HCT116 (cell line): ENCODE data around the gene CACNA1S. TPM values are rescaled to one million over a fixed set of nuclear protein-coding genes. Genes with fewer than 3 reads are reported as not detected.

Source experiments
- ATAC-seq: fragments of 200-7000 bp; cut with Tn5 transposase; 2 replicates; pipeline ENCODE4 v1.9.1; 2020; ENCODE audit warnings: mild to moderate bottlenecking, moderate library complexity
- BruUV-seq: library from RNA; stranded (reverse); fragments of 400-500 nt; replicated peaks from 2 replicates; lab custom pipeline; 2021; lab: Mats Ljungman, UMichigan
- CTCF ChIA-PET: fragments of 300-600 bp; sonication (Branson Sonifier 250); formaldehyde crosslinking; loops from one replicate; lab custom pipeline; 2021; ENCODE audit warnings: antibody characterized with exemption; lab: Charles Lee
- POLR2A ChIA-PET: fragments of 300-600, 350-600 bp; sonication (Branson Sonifier 250); formaldehyde crosslinking; loops from one replicate; lab custom pipeline; 2021; ENCODE audit warnings: antibody characterized with exemption; lab: Charles Lee
- RAD21 ChIA-PET, 2 experiments: fragments of 300-600 bp; sonication (Branson Sonifier 250); formaldehyde crosslinking; loops; one replicate each; lab custom pipeline; 2023; ENCODE audit warnings: low total read pairs in 2 of 2; ENCODE audit not compliant: uncharacterized antibody in 2 of 2, unreplicated experiment in 2 of 2, low non-redundant PET in 1 of 2; lab: Charles Lee
- DNase-seq: peaks from one replicate; pipeline ENCODE4 v3.0.0-alpha.2; 2010; ENCODE audit warnings: low read depth, low spot score
- H2AFZ ChIP-seq: fragments of 200-600 bp; shearing (Covaris generic), sonication (generic); 2 replicates; pipeline ENCODE4 v1.6.1; 2017; ENCODE audit warnings: low read depth, mixed run types, mixed read lengths, antibody characterized with exemption, low read length; ENCODE audit not compliant: poor library complexity, severe bottlenecking
- H3K27ac ChIP-seq: 2 replicates; pipeline ENCODE4 v1.5.1; 2012; ENCODE audit warnings: low read depth, low read length
- H3K27me3 ChIP-seq: fragments of 200-600 bp; sonication (generic); 2 replicates; pipeline ENCODE4 v1.6.1; 2016; ENCODE audit warnings: mixed run types, low read length, mixed read lengths; ENCODE audit not compliant: insufficient read depth
- H3K36me3 ChIP-seq, 2 experiments: fragments of 200-500 bp in 1 of 2; fragments of 200-600 bp in 1 of 2; sonication (Bioruptor generic) in 1 of 2; sonication (generic) in 1 of 2; 2 replicates each; pipeline versions ENCODE4 v1.5.1 to v1.6.1; 2014 to 2016; ENCODE audit warnings: low read length in 2 of 2, inconsistent platforms in 1 of 2, mixed read lengths in 1 of 2, mixed run types in 1 of 2; ENCODE audit not compliant: insufficient read depth in 2 of 2, control insufficient read depth in 1 of 2
- H3K4me1 ChIP-seq, 2 experiments: fragments of 200-600 bp in 1 of 2; sonication (generic) in 1 of 2; 2 replicates each; pipeline versions ENCODE4 v1.5.1 to v1.6.1; 2012 to 2017; ENCODE audit warnings: low read length in 2 of 2, inconsistent platforms in 1 of 2, mild to moderate bottlenecking in 1 of 2, mixed read lengths in 1 of 2, mixed run types in 1 of 2, moderate library complexity in 1 of 2; ENCODE audit not compliant: insufficient read depth in 2 of 2, control insufficient read depth in 1 of 2
- H3K4me2 ChIP-seq: fragments of 200-600 bp; sonication (generic); 2 replicates; pipeline ENCODE4 v1.6.1; 2017; ENCODE audit warnings: mixed run types, low read length, mixed read lengths
- H3K4me3 ChIP-seq, 2 experiments: fragments of 200-600 bp in 1 of 2; sonication (generic) in 1 of 2; replicated peaks in 1 of 2; 2 replicates each; pipeline ENCODE4 v1.5.1; 2011 to 2016; ENCODE audit warnings: low read length in 2 of 2, control low read depth in 1 of 2, low read depth in 1 of 2, mild to moderate bottlenecking in 1 of 2, mixed read lengths in 1 of 2, mixed run types in 1 of 2
- H3K79me2 ChIP-seq: fragments of 200-600 bp; sonication (generic); 2 replicates; pipeline ENCODE4 v1.6.1; 2017; ENCODE audit warnings: mild to moderate bottlenecking, mixed run types, low read length, moderate library complexity, mixed read lengths; ENCODE audit not compliant: insufficient read depth
- H3K9ac ChIP-seq: fragments of 200-600 bp; sonication (generic); 2 replicates; pipeline ENCODE4 v1.6.1; 2016; ENCODE audit warnings: low read length, mixed read lengths
- H3K9me2 ChIP-seq: fragments of 200-600 bp; sonication (generic), shearing (Covaris generic); 2 replicates; pipeline ENCODE4 v1.6.1; 2017; ENCODE audit warnings: mixed run types, mild to moderate bottlenecking, moderate library complexity; ENCODE audit not compliant: insufficient read depth
- H3K9me3 ChIP-seq, 2 experiments: fragments of 200-500 bp in 1 of 2; fragments of 200-600 bp in 1 of 2; sonication (Bioruptor generic) in 1 of 2; sonication (generic) in 1 of 2; 2 replicates each; pipeline ENCODE4 v1.6.1; 2014 to 2017; ENCODE audit warnings: low read length in 2 of 2, mixed read lengths in 2 of 2, inconsistent platforms in 1 of 2, low read depth in 1 of 2, mild to moderate bottlenecking in 1 of 2, mixed run types in 1 of 2, moderate library complexity in 1 of 2; ENCODE audit not compliant: control insufficient read depth in 1 of 2, insufficient read depth in 1 of 2
- H4K20me1 ChIP-seq: fragments of 200-600 bp; sonication (generic), shearing (Covaris generic); 2 replicates; pipeline ENCODE4 v1.6.1; 2017; ENCODE audit warnings: mixed run types, mild to moderate bottlenecking, moderate library complexity; ENCODE audit not compliant: insufficient read depth
- CEBPB ChIP-seq: IDR thresholded peaks from 2 replicates; pipeline ENCODE4 v1.6.1; 2012; ENCODE audit warnings: low read depth
- ELF1 ChIP-seq: IDR thresholded peaks from 2 replicates; pipeline ENCODE4 v1.6.1; 2012; ENCODE audit warnings: low read depth, borderline replicate concordance
- EZH2 ChIP-seq: fragments of 200-600 bp; sonication (generic); IDR thresholded peaks from 2 replicates; pipeline ENCODE4 v1.6.1; 2017; ENCODE audit warnings: antibody characterized with exemption, mixed run types
- EZH2phosphoT487 ChIP-seq: fragments of 200-600 bp; IDR thresholded peaks from 2 replicates; pipeline ENCODE4 v1.6.1; 2018; ENCODE audit warnings: antibody characterized with exemption, borderline replicate concordance
- JUND ChIP-seq: IDR thresholded peaks from 2 replicates; pipeline ENCODE4 v1.6.1; 2012
- MAX ChIP-seq: IDR thresholded peaks from 2 replicates; pipeline ENCODE4 v1.6.1; 2012
- RAD21 ChIP-seq: IDR thresholded peaks from 2 replicates; pipeline ENCODE4 v1.6.1; 2012; ENCODE audit warnings: low read depth, mild to moderate bottlenecking
- SP1 ChIP-seq: IDR thresholded peaks from 2 replicates; pipeline ENCODE4 v1.6.1; 2012; ENCODE audit warnings: low read depth
- SRF ChIP-seq: IDR thresholded peaks from 2 replicates; pipeline ENCODE4 v1.6.1; 2012; ENCODE audit warnings: low read depth
- TCF7L2 ChIP-seq: IDR thresholded peaks from 2 replicates; pipeline ENCODE4 v1.7.0; 2011; ENCODE audit warnings: borderline replicate concordance, inconsistent platforms; ENCODE audit not compliant: insufficient read depth, insufficient read length; ENCODE audit errors: extremely low read depth
- ZBTB33 ChIP-seq: IDR thresholded peaks from 2 replicates; pipeline ENCODE4 v1.6.1; 2011; ENCODE audit warnings: mild to moderate bottlenecking, low read length, moderate library complexity; ENCODE audit not compliant: insufficient replicate concordance; ENCODE audit errors: extremely low read depth
- ZFX ChIP-seq: fragments of 450-650 bp; IDR thresholded peaks from 2 replicates; pipeline ENCODE4 v1.6.1; 2017
- intact Hi-C: fragments of 100-400 bp; cut with micrococcal nuclease; formaldehyde crosslinking; loops from 2 replicates; pipeline ENCODE4 v1.10.0; 2022
- total RNA-seq: library from RNA; stranded (reverse); gene quantifications from one replicate; pipeline ENCODE4 v1.2.1, GENCODE V29; 2021; ENCODE audit not compliant: unreplicated experiment

The CACNA1S gene
- total RNA-seq, 1 experiment from 2014 or later, result not detected

GRCh38 chr1:201007481-201007880 lies 104.7 kb downstream of the CACNA1S start:
- ChIA-PET CTCF (no interaction called here), POLR2A (no interaction called here)
- peaks cover 0 to 6% of the 10 kb centered on the region in 2 experiments; a peak in 1 of 4 replicates for H3K4me1 ChIP-seq
- no peaks in the 10 kb centered on the region for H3K36me3 ChIP-seq
- no peak for TF ChIP-seq RAD21
- TF ChIP-seq JUND, result no peak
- no peak for TF ChIP-seq ZBTB33
- TF ChIP-seq EZH2phosphoT487, result no peak
- TF ChIP-seq EZH2, result no peak
- TF ChIP-seq CEBPB, result no peak
- TF ChIP-seq ZFX, result no peak
- TF ChIP-seq, all 23 proteins: peak for 0
- Histone ChIP-seq H3K4me2 (no peak overlapping the region), H4K20me1 (no peaks in the 10 kb centered on the region), H3K79me2 (no peaks in the 10 kb centered on the region), H3K9me3 (no peaks in the 10 kb centered on the region), H3K27ac (no peak overlapping the region), H2AFZ (no peak overlapping the region), H3K9ac (no peak overlapping the region), H3K4me3 (no peak overlapping the region), H3K27me3 (no peaks in the 10 kb centered on the region), H3K9me2 (no peaks in the 10 kb centered on the region)
- intact Hi-C loops, result no loop called here
- RAD21 ChIA-PET, result no interaction called here
- no TSS peak for BruUV-seq
- no peak for DNase-seq
- no peak for ATAC-seq

GRCh38 chr1:201006450-201006849 lies 105.8 kb downstream of the CACNA1S start:
- DNase-seq (no peak), ATAC-seq (no peak)
- Histone ChIP-seq H3K4me1 (peaks cover 0 to 6% of the 10 kb centered on the region in 2 experiments; a peak in 1 of 4 replicates), H3K9ac (no peak overlapping the region), H3K27me3 (no peaks in the 10 kb centered on the region), H2AFZ (no peak overlapping the region), H3K79me2 (no peaks in the 10 kb centered on the region), H4K20me1 (no peaks in the 10 kb centered on the region), H3K36me3 (no peaks in the 10 kb centered on the region), H3K27ac (no peak overlapping the region)
- ChIA-PET CTCF (no interaction called here), POLR2A (no interaction called here)
- BruUV-seq, result no TSS peak
- TF ChIP-seq ZBTB33, result no peak
- TF ChIP-seq MAX, result no peak
- no peak for TF ChIP-seq RAD21
- no peak for TF ChIP-seq TCF7L2
- TF ChIP-seq ELF1, result no peak
- TF ChIP-seq SP1, result no peak
- no peak for TF ChIP-seq SRF
- TF ChIP-seq EZH2phosphoT487, result no peak
- no peak for TF ChIP-seq JUND
- TF ChIP-seq, all 23 proteins: peak for 0
- Histone ChIP-seq H3K4me2 (no peak overlapping the region), H3K9me3 (no peaks in the 10 kb centered on the region), H3K9me2 (no peaks in the 10 kb centered on the region), H3K4me3 (no peak overlapping the region)
- intact Hi-C loops, result no loop called here
- RAD21 ChIA-PET, result no interaction called here
